Iris pigment epithelial cell (primary cell): ENCODE measurements around the gene CTLA4.
"Not testable (repeated sequence)": the region's sequence is repeated elsewhere in the genome, so short reads cannot be mapped to it uniquely, and the experiment has no call there.

Experiments
- DNase-seq: peaks from one replicate; pipeline ENCODE4 v3.0.0-alpha.2; 2011; ENCODE audit warnings: low read depth

CTLA4 gene

DNA sequence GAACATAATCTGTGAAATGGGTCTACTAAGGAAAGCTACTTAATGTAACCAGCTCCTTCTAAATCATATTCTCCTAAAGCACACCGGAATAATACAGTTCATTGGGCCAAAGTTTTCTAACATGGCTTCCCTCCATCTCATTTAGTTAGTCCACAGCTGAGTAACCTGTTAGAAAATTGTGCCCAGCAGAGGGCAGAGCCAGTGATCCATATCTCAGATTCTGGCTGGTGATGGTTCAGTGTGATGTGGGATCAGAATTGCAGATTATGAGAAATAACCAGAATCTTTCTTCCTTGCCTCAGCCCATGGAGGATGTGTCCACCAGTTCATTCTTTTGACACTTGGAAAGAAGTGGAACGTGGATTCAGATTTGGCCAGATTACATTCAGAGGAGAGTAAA lies 9.4 kb upstream of the CTLA4 start:
- no peak for DNase-seq

GRCh38 chr2:203859030-203859789 lies 8.4 kb upstream of the CTLA4 start:
- DNase-seq: no peak

DNA sequence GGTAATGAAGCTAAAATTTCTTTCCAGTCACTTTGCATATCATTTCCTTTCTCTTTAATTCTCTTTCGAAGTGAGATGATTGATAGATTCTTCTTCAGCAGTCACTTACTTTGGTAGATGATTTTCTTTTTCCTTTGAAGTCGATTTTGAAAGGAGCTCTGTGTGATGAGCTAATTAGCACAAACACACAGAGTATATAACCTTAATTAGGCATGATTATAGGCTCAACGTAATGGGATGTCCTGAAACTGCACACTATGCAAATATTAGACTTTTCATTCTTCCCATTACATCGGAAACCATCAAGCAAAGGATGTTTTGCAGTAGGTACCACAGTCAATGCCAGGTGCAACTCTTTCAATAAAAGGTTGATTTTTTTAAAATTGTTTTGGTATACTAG lies 6.4 kb upstream of the CTLA4 start:
- DNase-seq: no peak

- DNase-seq: no peak
These were observed 6.0 kb upstream of the CTLA4 start for GRCh38 chr2:203861607-203862006.

DNA sequence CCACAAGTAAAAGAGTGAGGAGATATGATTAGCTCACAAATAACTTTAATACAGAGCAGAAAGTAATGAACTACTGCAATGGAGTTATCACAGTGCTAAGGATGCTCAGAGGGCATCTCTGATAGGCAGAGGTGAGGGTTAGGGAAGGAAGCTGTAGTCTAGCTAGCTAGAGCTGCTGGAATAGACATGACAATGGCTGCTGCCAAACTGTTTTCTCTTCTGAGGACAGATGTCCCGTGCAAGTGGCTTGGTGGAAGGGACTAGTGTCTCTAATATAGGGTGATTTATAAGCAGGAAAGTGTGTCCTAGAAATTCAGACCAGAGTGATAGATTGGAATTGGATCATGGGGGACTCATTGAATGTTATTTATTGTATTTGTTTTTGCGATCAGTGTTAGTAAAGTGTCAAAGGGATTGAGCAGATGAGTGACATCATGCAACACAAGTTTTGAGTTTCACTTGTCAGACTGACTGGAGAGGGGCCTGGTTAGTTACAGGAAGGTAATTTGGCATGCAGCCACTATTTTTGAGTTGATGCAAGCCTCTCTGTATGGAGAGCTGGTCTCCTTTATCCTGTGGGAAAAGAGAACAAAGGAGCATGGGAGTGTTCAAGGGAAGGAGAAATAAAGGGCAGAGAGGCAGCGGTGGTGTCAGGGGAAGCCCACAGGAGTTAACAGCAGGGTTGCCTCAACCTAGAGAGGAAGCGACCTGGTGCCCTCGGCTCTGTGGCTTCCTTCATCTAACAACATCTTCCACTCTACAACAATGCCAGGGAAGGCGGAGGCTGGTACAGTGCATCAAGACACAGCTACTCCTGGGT lies 1.9 kb downstream of the CTLA4 start:
- DNase-seq: no peak

GRCh38 chr2:203870481-203870880 lies 2.9 kb downstream of the CTLA4 start:
- no peak for DNase-seq

DNA sequence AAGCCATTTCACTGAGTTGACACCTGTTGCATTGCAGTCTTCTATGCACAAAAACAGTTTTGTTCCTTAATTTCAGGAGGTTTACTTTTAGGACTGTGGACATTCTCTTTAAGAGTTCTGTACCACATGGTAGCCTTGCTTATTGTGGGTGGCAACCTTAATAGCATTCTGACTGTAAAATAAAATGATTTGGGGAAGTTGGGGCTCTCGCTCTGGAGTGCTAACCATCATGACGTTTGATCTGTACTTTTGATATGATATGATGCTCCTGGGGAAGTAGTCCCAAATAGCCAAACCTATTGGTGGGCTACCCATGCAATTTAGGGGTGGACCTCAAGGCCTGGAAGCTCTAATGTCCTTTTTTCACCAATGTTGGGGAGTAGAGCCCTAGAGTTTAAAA lies 3.4 kb downstream of the CTLA4 start:
- DNase-seq: no peak

- no peak for DNase-seq
These were observed 3.9 kb downstream of the CTLA4 start for GRCh38 chr2:203871371-203871983.

DNA sequence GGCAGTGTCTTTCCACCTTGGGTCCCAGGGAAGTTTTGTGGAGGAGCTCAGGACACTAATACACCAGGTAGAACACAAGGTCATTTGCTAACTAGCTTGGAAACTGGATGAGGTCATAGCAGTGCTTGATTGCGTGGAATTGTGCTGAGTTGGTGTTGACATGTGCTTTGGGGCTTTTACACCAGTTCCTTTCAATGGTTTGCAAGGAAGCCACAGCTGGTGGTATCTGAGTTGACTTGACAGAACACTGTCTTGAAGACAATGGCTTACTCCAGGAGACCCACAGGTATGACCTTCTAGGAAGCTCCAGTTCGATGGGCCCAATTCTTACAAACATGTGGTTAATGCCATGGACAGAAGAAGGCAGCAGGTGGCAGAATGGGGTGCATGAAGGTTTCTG lies 5.9 kb downstream of the CTLA4 start:
- no peak for DNase-seq

DNA sequence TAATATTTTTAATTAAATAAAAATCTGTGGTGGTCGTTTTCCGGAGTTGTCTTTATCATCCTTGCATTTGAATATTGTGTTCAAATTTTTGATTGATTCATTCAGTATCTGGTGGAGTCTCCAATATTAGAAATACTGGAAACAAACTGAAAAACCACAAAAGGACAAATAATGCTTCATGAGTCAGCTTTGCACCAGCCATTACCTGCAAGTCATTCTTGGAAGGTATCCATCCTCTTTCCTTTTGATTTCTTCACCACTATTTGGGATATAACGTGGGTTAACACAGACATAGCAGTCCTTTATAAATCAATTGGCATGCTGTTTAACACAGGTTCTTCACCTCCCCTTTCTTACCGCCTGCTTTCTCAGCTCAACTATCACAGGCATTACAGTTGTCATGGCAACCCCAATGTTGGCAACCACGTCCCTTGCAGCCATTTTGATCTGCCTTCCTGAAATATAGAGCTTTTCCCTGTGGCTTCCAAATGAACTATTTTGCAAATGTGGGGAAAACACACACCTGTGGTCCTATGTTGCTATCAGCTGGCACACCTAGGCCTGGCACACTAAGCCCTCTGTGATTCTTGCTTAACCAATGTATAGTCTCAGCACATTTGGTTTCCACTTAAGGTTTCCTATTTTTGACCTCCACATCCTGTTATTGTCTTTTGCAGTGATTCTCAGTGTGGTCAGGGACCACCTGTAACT lies 6.5 kb downstream of the CTLA4 start:
- no peak for DNase-seq

DNA sequence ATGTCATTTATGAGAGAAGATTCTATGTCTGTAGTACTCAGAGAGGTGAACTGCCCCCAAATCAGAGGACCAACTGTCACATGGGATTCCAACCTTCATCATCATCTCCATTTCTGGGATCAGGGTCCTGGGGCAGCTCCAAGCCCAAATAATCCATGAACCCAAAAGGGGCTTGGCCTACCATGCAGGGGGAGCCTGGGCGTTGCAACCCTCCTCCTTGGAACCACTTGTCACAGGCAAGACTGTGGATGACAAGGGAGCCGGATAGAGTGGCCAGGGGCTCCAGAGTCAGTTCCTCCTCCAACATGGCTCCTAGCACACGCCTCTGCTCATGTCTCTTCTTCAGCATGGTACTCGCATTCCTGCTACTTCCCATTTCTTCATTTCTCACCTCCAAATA lies 7.9 kb downstream of the CTLA4 start:
- no peak for DNase-seq

- DNase-seq: no peak
These were observed 8.8 kb downstream of the CTLA4 start for GRCh38 chr2:203876328-203876727.

GRCh38 chr2:203878063-203878462 lies 10.5 kb downstream of the CTLA4 start:
- no peak for DNase-seq

DNA sequence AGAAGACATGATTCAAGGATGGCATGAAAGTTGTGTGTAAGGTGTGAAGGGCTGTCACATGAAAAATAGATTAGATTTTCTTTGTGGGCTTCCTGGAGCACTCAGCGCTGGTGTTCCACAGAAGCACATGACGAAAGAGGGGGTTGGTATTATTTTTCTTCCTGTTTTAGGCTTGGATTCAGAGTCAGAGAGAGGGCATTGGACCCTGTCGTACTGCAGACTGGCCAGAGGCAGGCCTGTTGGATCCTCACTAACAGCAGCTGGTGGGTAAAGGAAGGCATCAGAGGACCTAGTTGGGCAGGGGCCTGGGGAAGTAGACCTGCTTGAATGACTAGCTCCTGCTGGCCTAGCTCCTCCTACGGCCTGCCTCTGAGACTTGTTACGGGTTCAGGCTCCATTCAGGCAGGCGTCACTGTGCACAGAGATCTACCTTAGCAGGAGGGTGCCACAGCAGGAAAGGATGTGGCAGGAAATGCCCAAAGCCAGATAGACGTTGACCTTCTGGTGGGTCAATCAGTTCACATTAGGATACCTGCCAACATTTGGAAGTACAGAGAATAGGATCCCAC lies 13.1 kb downstream of the CTLA4 start:
- no peak for DNase-seq

DNA sequence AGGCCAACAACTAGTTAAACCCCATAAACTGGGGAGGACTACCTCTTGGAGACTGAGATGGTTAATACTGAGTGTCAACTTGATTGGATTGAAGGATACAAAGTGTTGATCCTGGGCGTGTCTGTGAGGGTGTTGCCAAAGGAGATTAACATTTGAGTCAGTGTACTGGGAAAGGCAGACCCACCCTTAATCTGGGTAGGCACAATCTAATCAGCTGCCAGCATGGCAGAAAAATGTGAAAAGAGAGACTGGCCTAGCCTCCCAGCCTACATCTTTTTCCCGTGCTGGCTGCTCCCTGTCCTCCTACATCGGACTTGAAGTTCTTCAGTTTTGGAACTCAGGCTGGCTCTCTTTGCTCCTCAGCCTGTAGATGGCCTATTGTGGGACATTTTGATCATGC lies 13.6 kb downstream of the CTLA4 start:
- DNase-seq: not testable (repeated sequence)

- DNase-seq: no peak
These were observed 15.0 kb downstream of the CTLA4 start for GRCh38 chr2:203882551-203882950.

DNA sequence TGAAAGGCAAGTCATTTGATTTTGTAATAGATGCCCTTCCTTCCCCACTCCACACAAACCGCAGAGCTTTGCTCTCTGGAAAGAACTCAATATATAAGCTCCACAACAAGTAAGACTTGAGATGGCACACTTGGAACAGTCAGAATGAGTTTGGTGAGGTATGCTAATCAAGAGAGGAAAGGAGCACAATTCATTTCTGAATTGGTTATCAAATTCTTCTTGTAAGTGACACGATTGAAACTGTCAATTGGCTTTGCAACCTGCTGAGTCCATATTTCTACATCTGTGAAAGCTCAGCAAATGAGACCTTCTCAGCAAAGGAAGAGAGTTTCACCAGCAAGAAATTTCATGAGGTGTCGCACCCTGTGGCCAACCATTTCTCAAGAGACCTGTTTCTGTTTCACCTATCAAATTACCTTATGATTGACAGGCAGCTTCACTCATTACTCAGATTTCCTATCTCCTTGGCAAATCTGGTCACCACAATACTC lies 19.1 kb downstream of the CTLA4 start:
- no peak for DNase-seq

DNA sequence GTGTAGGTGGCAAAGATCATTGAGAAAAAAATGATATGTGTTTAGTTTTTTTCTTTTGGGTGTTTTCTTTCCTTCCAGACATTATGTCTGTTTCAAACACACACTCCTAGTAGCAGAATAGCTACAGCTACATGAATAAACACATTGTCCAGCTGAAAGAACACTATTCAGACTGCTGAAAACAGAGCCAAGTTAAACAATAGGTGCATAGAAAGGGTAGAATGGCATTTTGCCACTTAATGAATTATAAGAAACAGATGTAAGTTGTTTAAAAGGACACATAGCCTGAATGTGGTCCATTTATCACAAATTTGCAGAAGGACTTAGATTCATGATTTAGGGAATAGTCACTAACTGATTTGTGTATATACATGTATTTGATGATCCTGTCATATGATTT lies 20.1 kb downstream of the CTLA4 start:
- no peak for DNase-seq

- DNase-seq: no peak
These were observed 22.0 kb downstream of the CTLA4 start for GRCh38 chr2:203889542-203889941.

DNA sequence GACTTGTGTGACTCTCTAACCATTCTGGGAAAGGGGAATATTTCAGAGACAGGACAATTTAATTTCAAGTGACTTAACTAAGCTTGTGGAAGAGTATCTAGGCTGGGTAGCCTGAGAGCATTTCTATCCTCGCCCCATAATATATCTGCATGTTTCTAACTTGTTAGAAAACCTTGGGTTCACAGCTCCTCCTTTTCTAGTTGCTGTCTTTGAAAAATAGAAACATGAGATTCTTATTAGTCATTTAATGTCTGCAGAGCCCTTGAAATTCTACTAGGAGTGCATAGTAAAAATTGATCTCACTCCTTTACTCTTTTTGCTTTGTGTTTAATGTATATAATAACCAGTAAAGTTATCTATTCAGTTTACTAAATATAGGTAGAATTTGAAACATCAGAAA lies 22.4 kb downstream of the CTLA4 start:
- DNase-seq: no peak

- DNase-seq: no peak
These were observed 23.2 kb downstream of the CTLA4 start for GRCh38 chr2:203890733-203891132.

DNA sequence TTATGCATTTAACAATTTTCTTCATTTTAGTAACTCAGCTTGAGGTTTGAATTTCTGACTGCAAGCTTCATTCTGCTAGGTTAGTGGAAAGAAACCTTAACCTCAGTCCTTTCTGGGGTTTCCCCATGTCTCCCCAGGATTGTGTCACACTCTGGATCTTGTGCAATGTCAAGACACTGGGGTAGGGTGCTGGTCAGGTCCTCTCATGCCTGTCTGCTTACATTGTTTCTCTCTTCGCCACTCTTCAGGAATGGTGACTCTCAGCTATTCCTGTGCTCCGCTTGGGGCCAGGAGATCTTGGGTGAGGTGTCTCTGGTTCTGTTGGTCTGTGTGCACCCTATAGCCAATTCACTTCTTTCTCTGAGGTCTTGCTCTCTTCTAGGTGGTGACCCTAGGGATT lies 23.9 kb downstream of the CTLA4 start:
- DNase-seq: peak; percentile 50
